SK-N-SH (cell line): ENCODE results near the gene GNE. TPM values are rescaled to one million over a fixed set of nuclear protein-coding genes. Genes with fewer than 3 reads are reported as not detected.

ENCODE experiments used
- CTCF ChIA-PET: fragments of 300-600, 350-600 bp; formaldehyde crosslinking; extraction: SDS; loops from one replicate; lab custom pipeline; 2021; lab: Yijun Ruan, JAX
- POLR2A ChIA-PET: fragments of 350-600 bp; sonication (Branson Sonifier 250); formaldehyde crosslinking; extraction: SDS; loops from one replicate; lab custom pipeline; 2020; ENCODE audit warnings: antibody characterized with exemption, inconsistent platforms; lab: Yijun Ruan, JAX
- DNase-seq: peaks from one replicate; pipeline ENCODE4 v3.0.0; 2012
- H2AFZ ChIP-seq: fragments of 200-600 bp; sonication (generic); 2 replicates; pipeline ENCODE4 v1.8.1; 2016; ENCODE audit warnings: antibody characterized with exemption, mild to moderate bottlenecking, low read depth
- H3F3A ChIP-seq: fragments of 200-600 bp; sonication (generic); replicated peaks from 2 replicates; pipeline ENCODE3; 2016; ENCODE audit warnings: antibody characterized with exemption, mild to moderate bottlenecking; ENCODE audit not compliant: insufficient read depth
- H3K27ac ChIP-seq, 2 experiments: fragments of 200-500 bp in 1 of 2; fragments of 200-600 bp in 1 of 2; sonication (Bioruptor generic) in 1 of 2; sonication (generic), shearing (Covaris generic) in 1 of 2; 2 replicates each; pipeline versions ENCODE4 v1.5.1 to v1.6.1; 2014 to 2016; ENCODE audit warnings: low read depth in 2 of 2, inconsistent platforms in 1 of 2, low read length in 1 of 2, mild to moderate bottlenecking in 1 of 2, mixed read lengths in 1 of 2
- H3K27me3 ChIP-seq: fragments of 200-600 bp; sonication (generic), shearing (Covaris generic); 2 replicates; pipeline ENCODE4 v1.6.1; 2016; ENCODE audit warnings: mixed run types; ENCODE audit not compliant: insufficient read depth
- H3K36me3 ChIP-seq, 2 experiments: fragments of 200-500 bp in 1 of 2; fragments of 200-600 bp in 1 of 2; sonication (Bioruptor generic) in 1 of 2; sonication (generic) in 1 of 2; replicated peaks in 1 of 2; 2 replicates each; pipeline versions ENCODE3 to v1.5.1; 2014 to 2016; ENCODE audit warnings: low read length in 1 of 2, mild to moderate bottlenecking in 1 of 2; ENCODE audit not compliant: insufficient read depth in 2 of 2, control insufficient read depth in 1 of 2
- H3K4me1 ChIP-seq, 2 experiments: fragments of 200-500 bp in 1 of 2; fragments of 200-600 bp in 1 of 2; sonication (Bioruptor generic) in 1 of 2; sonication (generic), shearing (Covaris generic) in 1 of 2; 2 replicates each; pipeline versions ENCODE4 v1.5.1 to v1.6.1; 2014 to 2016; ENCODE audit warnings: low read depth in 1 of 2, low read length in 1 of 2, mixed run types in 1 of 2; ENCODE audit not compliant: insufficient read depth in 2 of 2, control insufficient read depth in 1 of 2
- H3K4me2 ChIP-seq: fragments of 200-600 bp; sonication (generic), shearing (Covaris generic); 2 replicates; pipeline ENCODE4 v1.6.1; 2017; ENCODE audit warnings: mixed run types
- H3K4me3 ChIP-seq, 2 experiments: fragments of 200-500 bp in 1 of 2; fragments of 200-600 bp in 1 of 2; sonication (Bioruptor generic) in 1 of 2; sonication (generic), shearing (Covaris generic) in 1 of 2; 2 replicates each; pipeline versions ENCODE4 v1.5.1 to v1.8.1; 2014 to 2016; ENCODE audit warnings: low read depth in 2 of 2, inconsistent platforms in 1 of 2, low read length in 1 of 2, mild to moderate bottlenecking in 1 of 2, mixed read lengths in 1 of 2, moderate library complexity in 1 of 2
- H3K79me2 ChIP-seq: fragments of 200-600 bp; sonication (generic); 2 replicates; pipeline ENCODE4 v1.8.1; 2017; ENCODE audit warnings: mild to moderate bottlenecking; ENCODE audit not compliant: insufficient read depth
- H3K9ac ChIP-seq: fragments of 200-600 bp; sonication (generic); 2 replicates; pipeline ENCODE4 v1.6.1; 2017; ENCODE audit warnings: mixed run types
- H3K9me2 ChIP-seq: fragments of 200-600 bp; sonication (generic); 2 replicates; pipeline ENCODE4 v1.6.1; 2017; ENCODE audit warnings: mixed run types
- H3K9me3 ChIP-seq: fragments of 200-600 bp; sonication (generic); 2 replicates; pipeline ENCODE4 v1.6.1; 2017; ENCODE audit warnings: mixed run types, mild to moderate bottlenecking, moderate library complexity
- H4K20me1 ChIP-seq: fragments of 200-600 bp; sonication (generic); 2 replicates; pipeline ENCODE4 v1.6.1; 2017; ENCODE audit warnings: mild to moderate bottlenecking, mixed run types; ENCODE audit not compliant: insufficient read depth
- CHD2 ChIP-seq: fragments of 150-350 bp; IDR thresholded peaks from 2 replicates; pipeline ENCODE4 v1.6.1; 2018; ENCODE audit warnings: low read length; ENCODE audit not compliant: partially characterized antibody
- CTCF ChIP-seq: fragments of 200-600 bp; sonication (generic); IDR thresholded peaks from 2 replicates; pipeline ENCODE4 v1.6.1; 2017; ENCODE audit warnings: antibody characterized with exemption, mild to moderate bottlenecking, moderate library complexity
- EP300 ChIP-seq, 2 experiments: IDR thresholded peaks; 2 replicates each; pipeline versions ENCODE4 v1.4.0 to v1.6.1; 2012; ENCODE audit warnings: borderline replicate concordance in 1 of 2, low read depth in 1 of 2, low read length in 1 of 2
- FOSL2 ChIP-seq: IDR thresholded peaks from 2 replicates; pipeline ENCODE4 v1.4.0; 2012; ENCODE audit warnings: low read depth, mild to moderate bottlenecking, moderate library complexity, borderline replicate concordance
- FOXJ3 ChIP-seq: sonication (generic); formaldehyde crosslinking; IDR thresholded peaks from 2 replicates; pipeline ENCODE4 v1.5.1; 2020; ENCODE audit warnings: mild to moderate bottlenecking, missing genetic modification reagents
- FOXM1 ChIP-seq: IDR thresholded peaks from 2 replicates; pipeline ENCODE4 v1.4.0; 2012; ENCODE audit warnings: low read depth, mild to moderate bottlenecking
- GABPA ChIP-seq: IDR thresholded peaks from 2 replicates; pipeline ENCODE4 v1.4.0; 2012; ENCODE audit warnings: low read depth, mild to moderate bottlenecking
- GATA2 ChIP-seq: sonication (generic); formaldehyde crosslinking; IDR thresholded peaks from 2 replicates; pipeline ENCODE4 v1.5.0; 2020; ENCODE audit warnings: mild to moderate bottlenecking, missing genetic modification reagents
- JUND ChIP-seq: IDR thresholded peaks from 2 replicates; pipeline ENCODE4 v1.4.0; 2012
- MEF2A ChIP-seq: IDR thresholded peaks from 2 replicates; pipeline ENCODE4 v1.4.0; 2012; ENCODE audit warnings: low read depth, borderline replicate concordance
- MXI1 ChIP-seq: IDR thresholded peaks from 2 replicates; pipeline ENCODE4 v1.6.1; 2012; ENCODE audit warnings: mild to moderate bottlenecking, low read depth, low read length, improper control_type of control experiment
- NFIC ChIP-seq: IDR thresholded peaks from 2 replicates; pipeline ENCODE4 v1.4.0; 2012; ENCODE audit warnings: borderline replicate concordance
- PBX3 ChIP-seq: IDR thresholded peaks from 2 replicates; pipeline ENCODE4; 2012
- POLR2AphosphoS5 ChIP-seq: IDR thresholded peaks from 2 replicates; pipeline ENCODE4 v1.6.1; 2012; ENCODE audit warnings: low read depth, low read length
- RCOR1 ChIP-seq: fragments of 150-350 bp; IDR thresholded peaks from 2 replicates; pipeline ENCODE4 v1.6.1; 2017; ENCODE audit warnings: antibody characterized with exemption, low read length
- REST ChIP-seq: IDR thresholded peaks from 2 replicates; pipeline ENCODE4 v1.6.1; 2012; ENCODE audit warnings: mild to moderate bottlenecking, low read depth, low read length, moderate library complexity
- RXRA ChIP-seq: IDR thresholded peaks from 2 replicates; pipeline ENCODE4 v1.4.0; 2012; ENCODE audit warnings: low read depth, mild to moderate bottlenecking, borderline replicate concordance
- SIN3A ChIP-seq: IDR thresholded peaks from 2 replicates; pipeline ENCODE4 v1.6.1; 2012; ENCODE audit warnings: low read depth, mild to moderate bottlenecking, low read length, moderate library complexity, borderline replicate concordance
- SMC3 ChIP-seq: IDR thresholded peaks from 2 replicates; pipeline ENCODE4 v1.6.1; 2012; ENCODE audit warnings: low read depth, low read length, improper control_type of control experiment
- TAF1 ChIP-seq: IDR thresholded peaks from 2 replicates; pipeline ENCODE4 v1.6.1; 2012; ENCODE audit warnings: low read depth, mild to moderate bottlenecking, low read length, moderate library complexity, borderline replicate concordance
- TCF12 ChIP-seq: IDR thresholded peaks from 2 replicates; pipeline ENCODE4 v1.4.0; 2012
- TEAD4 ChIP-seq: IDR thresholded peaks from 2 replicates; pipeline ENCODE4 v1.4.0; 2012; ENCODE audit warnings: mild to moderate bottlenecking, borderline replicate concordance; ENCODE audit not compliant: insufficient read depth
- YY1 ChIP-seq: IDR thresholded peaks from 2 replicates; pipeline ENCODE4 v1.4.0; 2012; ENCODE audit warnings: low read depth, mild to moderate bottlenecking
- whole genome bisulfite sequencing: methylation state at CpG from one replicate; pipeline ENCODE4 v1.1.6; 2017; ENCODE audit warnings: low lambda C conversion rate; 5-methylcytosine and 5-hydroxymethylcytosine counted together
- polyA plus RNA-seq, 3 experiments: library from polyadenylated mRNA; depleted of rRNA; stranded (reverse); fragments of >200 nt; gene quantifications; 2 replicates each; pipeline ENCODE4 v1.2.3, GENCODE V29; 2012
- TF ChIP-seq, protein P1 (sequence below): IDR thresholded peaks from 2 replicates; pipeline ENCODE4 v1.4.0; 2012; ENCODE audit warnings: low read depth

The GNE gene, protein sequence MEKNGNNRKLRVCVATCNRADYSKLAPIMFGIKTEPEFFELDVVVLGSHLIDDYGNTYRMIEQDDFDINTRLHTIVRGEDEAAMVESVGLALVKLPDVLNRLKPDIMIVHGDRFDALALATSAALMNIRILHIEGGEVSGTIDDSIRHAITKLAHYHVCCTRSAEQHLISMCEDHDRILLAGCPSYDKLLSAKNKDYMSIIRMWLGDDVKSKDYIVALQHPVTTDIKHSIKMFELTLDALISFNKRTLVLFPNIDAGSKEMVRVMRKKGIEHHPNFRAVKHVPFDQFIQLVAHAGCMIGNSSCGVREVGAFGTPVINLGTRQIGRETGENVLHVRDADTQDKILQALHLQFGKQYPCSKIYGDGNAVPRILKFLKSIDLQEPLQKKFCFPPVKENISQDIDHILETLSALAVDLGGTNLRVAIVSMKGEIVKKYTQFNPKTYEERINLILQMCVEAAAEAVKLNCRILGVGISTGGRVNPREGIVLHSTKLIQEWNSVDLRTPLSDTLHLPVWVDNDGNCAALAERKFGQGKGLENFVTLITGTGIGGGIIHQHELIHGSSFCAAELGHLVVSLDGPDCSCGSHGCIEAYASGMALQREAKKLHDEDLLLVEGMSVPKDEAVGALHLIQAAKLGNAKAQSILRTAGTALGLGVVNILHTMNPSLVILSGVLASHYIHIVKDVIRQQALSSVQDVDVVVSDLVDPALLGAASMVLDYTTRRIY
- polyA plus RNA-seq (2012; rRNA removed) = 13.0 and 17.5 TPM in 2 replicates
- 13.4 and 16.4 TPM in 2 replicates for polyA plus RNA-seq (2012; cell fraction: cytosol; rRNA removed)
- 8.4 and 11.7 TPM in 2 replicates for polyA plus RNA-seq (2012; cell fraction: nucleus; rRNA removed)

- CTCF ChIA-PET = interaction anchor here (0.7 to 2.8 kb wide), 5 partner anchors 10 to 92 kb away, joined by 3 to 11 read pairs (median 3); no protein-coding TSS in a partner anchor
- TF ChIP-seq CTCF (no peak), RCOR1 (no peak), REST (peak; percentile 76), TCF12 (no peak), TEAD4 (no peak), YY1 (peak; percentile 78), SMC3 (no peak), GABPA (no peak), FOSL2 (no peak), EP300 (IDR thresholded peaks at IDR 0.05; ENCODE audit: borderline replicate concordance in 1 of 2, low read depth in 1 of 2, low read length in 1 of 2) (no peak), RXRA (no peak), SIN3A (peak; percentile 90; the same call in 1 of the 2 replicates), POLR2AphosphoS5 (peak; percentile 93), GATA2 (CRISPR knock-in tag) (no peak), FOXJ3 (0 out of 2 replicates have a peak, but pooled peaks have one; percentile 34), MXI1 (peak; percentile 81), FOXM1 (no peak), NFIC (no peak), TAF1 (peak; percentile 86), PBX3 (no peak; the same call in 1 of the 2 replicates), CHD2 (peak; percentile 82), JUND (no peak), MEF2A (no peak)
- TF ChIP-seq, protein P1, sequence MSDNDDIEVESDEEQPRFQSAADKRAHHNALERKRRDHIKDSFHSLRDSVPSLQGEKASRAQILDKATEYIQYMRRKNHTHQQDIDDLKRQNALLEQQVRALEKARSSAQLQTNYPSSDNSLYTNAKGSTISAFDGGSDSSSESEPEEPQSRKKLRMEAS = peak; percentile 60
Observed at GRCh38 chr9:36258208-36258995, at the start of gene GNE. Gene GNE, minus strand, starts transcription at chr9:36258448. Its CDS starts 9,093 bp downstream, at chr9:36249355.

More at GRCh38 chr9:36258208-36258995, at the start of gene GNE:
- Histone ChIP-seq H3K9ac (peak within 1 kb of the TSS; percentile 94), H3K4me1 (peaks cover 0 to 4% of the 10 kb centered on the region in 2 experiments; a peak in 1 of 4 replicates), H3K27ac (peak within 1 kb of the TSS; percentile 81 to 85), H3F3A (peaks cover 11% of the 10 kb centered on the region), H4K20me1 (no peaks in the 10 kb centered on the region; the same call in 1 of the 2 replicates), H3K27me3 (no peaks in the 10 kb centered on the region), H3K9me2 (no peaks in the 10 kb centered on the region), H3K79me2 (peaks cover 41% of the 10 kb centered on the region), H2AFZ (peak within 1 kb of the TSS; percentile 87), H3K4me3 (peak within 1 kb of the TSS; percentile 66 to 77), H3K36me3 (peaks cover 0 to 6% of the 10 kb centered on the region in 2 experiments), H3K9me3 (no peaks in the 10 kb centered on the region), H3K4me2 (peak within 1 kb of the TSS; percentile 87)
- POLR2A ChIA-PET = interaction anchor here (0.7 to 1.0 kb wide), 4 partner anchors 15 to 308 kb away, joined by 3 read pairs; partner anchors contain the start of genes CLTA and RNF38
- peak; percentile 96 for DNase-seq
- 0% methylated on average over 17 of the region's 73 CpGs for WGBS
